ENCODE data around the gene CHCHD4. TPM values are rescaled to one million over a fixed set of nuclear protein-coding genes. Genes with fewer than 3 reads are reported as not detected.

The CHCHD4 gene
- total RNA-seq, 1 donor from 2014 or later = 9.2 TPM

GRCh38 chr3:14133188-14133800 lies 8.6 kb upstream of the CHCHD4 start:
- Histone ChIP-seq H3K9ac (no peak overlapping the region), H3K36me3 (no peaks in the 10 kb centered on the region), H3K4me2 (no peak overlapping the region), H3K9me3 (ENCODE audit: low read depth) (no peaks in the 10 kb centered on the region), H3K79me2 (ENCODE audit: low read depth) (peaks cover 6% of the 10 kb centered on the region), H3K27ac (no peak overlapping the region), H2AFZ (replicated peaks) (no peak overlapping the region), H3K4me3 (no peak overlapping the region), H3F3A (ENCODE audit: low read depth) (no peaks in the 10 kb centered on the region), H4K20me1 (ENCODE audit: low read depth) (no peaks in the 10 kb centered on the region), H3K4me1 (no peaks in the 10 kb centered on the region), H3K27me3 (no peaks in the 10 kb centered on the region)
- Mint-ChIP-seq H3K4me1 (no peaks in the 10 kb centered on the region), H3K4me3 (no peak overlapping the region), H3K27me3 (ENCODE audit: insufficient read depth, low read depth) (no peaks in the 10 kb centered on the region), H3K27ac (no peak overlapping the region), H3K9me3 (no peaks in the 10 kb centered on the region), H3K36me3 (peaks cover 37% of the 10 kb centered on the region)
- DNase-seq (ENCODE audit: low spot score) = no peak
- TF ChIP-seq CTCF (IDR thresholded peaks at IDR 0.05) = no peak
- TF ChIP-seq EZH2 (IDR thresholded peaks at IDR 0.05) = no peak
- TF ChIP-seq EZH2phosphoT487 (IDR thresholded peaks at IDR 0.05) = no peak

GRCh38 chr3:14132689-14133088 lies 8.0 kb upstream of the CHCHD4 start:
- Histone ChIP-seq H3K27ac (no peak overlapping the region), H3K4me3 (no peak overlapping the region), H3F3A (ENCODE audit: low read depth) (no peaks in the 10 kb centered on the region), H4K20me1 (ENCODE audit: low read depth) (no peaks in the 10 kb centered on the region), H3K36me3 (no peaks in the 10 kb centered on the region), H3K27me3 (no peaks in the 10 kb centered on the region), H3K4me2 (no peak overlapping the region), H3K4me1 (no peaks in the 10 kb centered on the region), H3K9ac (no peak overlapping the region), H3K9me3 (ENCODE audit: low read depth) (no peaks in the 10 kb centered on the region), H3K79me2 (ENCODE audit: low read depth) (peaks cover 10% of the 10 kb centered on the region), H2AFZ (replicated peaks) (no peak overlapping the region)
- no peaks in the 10 kb centered on the region for H3K27me3 Mint-ChIP-seq (ENCODE audit: insufficient read depth, low read depth)
- no peak for DNase-seq (ENCODE audit: low spot score)
- H3K4me3 Mint-ChIP-seq = no peak overlapping the region
- no peak for TF ChIP-seq EZH2phosphoT487 (IDR thresholded peaks at IDR 0.05)
- no peak overlapping the region for H3K27ac Mint-ChIP-seq
- H3K36me3 Mint-ChIP-seq = peaks cover 43% of the 10 kb centered on the region
- H3K9me3 Mint-ChIP-seq = no peaks in the 10 kb centered on the region
- H3K4me1 Mint-ChIP-seq = no peaks in the 10 kb centered on the region

- no peaks in the 10 kb centered on the region for H3K9me3 Mint-ChIP-seq
- H3K4me1 Mint-ChIP-seq = no peaks in the 10 kb centered on the region
- no peak overlapping the region for H2AFZ ChIP-seq (replicated peaks)
- no peaks in the 10 kb centered on the region for H3F3A ChIP-seq (ENCODE audit: low read depth)
- H4K20me1 ChIP-seq (ENCODE audit: low read depth) = peaks cover 2% of the 10 kb centered on the region
- no peak for DNase-seq (ENCODE audit: low spot score)
- no peaks in the 10 kb centered on the region for H3K9me3 ChIP-seq (ENCODE audit: low read depth)
- no peak for TF ChIP-seq EZH2 (IDR thresholded peaks at IDR 0.05)
- no peaks in the 10 kb centered on the region for H3K27me3 Mint-ChIP-seq (ENCODE audit: insufficient read depth, low read depth)
- peaks cover 46% of the 10 kb centered on the region for H3K36me3 Mint-ChIP-seq
- no peak overlapping the region for H3K27ac ChIP-seq
- peak overlapping the region; percentile 48 for H3K4me3 Mint-ChIP-seq
- H3K4me3 ChIP-seq = no peak overlapping the region
- H3K79me2 ChIP-seq (ENCODE audit: low read depth) = peaks cover 14% of the 10 kb centered on the region
- H3K4me2 ChIP-seq = no peak overlapping the region
- H3K27me3 ChIP-seq = no peaks in the 10 kb centered on the region
- H3K27ac Mint-ChIP-seq = no peak overlapping the region
- no peaks in the 10 kb centered on the region for H3K4me1 ChIP-seq
- no peak overlapping the region for H3K9ac ChIP-seq
- H3K36me3 ChIP-seq = no peaks in the 10 kb centered on the region
These were observed 7.5 kb upstream of the CHCHD4 start for GRCh38 chr3:14132120-14132519.

GRCh38 chr3:14131134-14131533 lies 6.5 kb upstream of the CHCHD4 start:
- H3K9me3 Mint-ChIP-seq = no peaks in the 10 kb centered on the region
- H3K4me3 Mint-ChIP-seq = no peak overlapping the region
- Histone ChIP-seq H3K27me3 (no peaks in the 10 kb centered on the region), H3K4me2 (no peak overlapping the region), H3K27ac (no peak overlapping the region), H4K20me1 (ENCODE audit: low read depth) (peaks cover 12% of the 10 kb centered on the region), H3F3A (ENCODE audit: low read depth) (no peaks in the 10 kb centered on the region), H3K4me3 (no peak overlapping the region), H3K9me3 (ENCODE audit: low read depth) (no peaks in the 10 kb centered on the region), H3K9ac (no peak overlapping the region), H3K36me3 (no peaks in the 10 kb centered on the region), H2AFZ (replicated peaks) (no peak overlapping the region), H3K79me2 (ENCODE audit: low read depth) (peaks cover 23% of the 10 kb centered on the region), H3K4me1 (no peaks in the 10 kb centered on the region)
- peaks cover 43% of the 10 kb centered on the region for H3K36me3 Mint-ChIP-seq
- H3K27ac Mint-ChIP-seq = no peak overlapping the region
- DNase-seq (ENCODE audit: low spot score) = no peak
- H3K4me1 Mint-ChIP-seq = peaks cover 6% of the 10 kb centered on the region
- H3K27me3 Mint-ChIP-seq (ENCODE audit: insufficient read depth, low read depth) = no peaks in the 10 kb centered on the region
- TF ChIP-seq EZH2 (IDR thresholded peaks at IDR 0.05) = no peak
- TF ChIP-seq EZH2phosphoT487 (IDR thresholded peaks at IDR 0.05) = no peak

- H3F3A ChIP-seq (ENCODE audit: low read depth) = peaks cover 4% of the 10 kb centered on the region
- H4K20me1 ChIP-seq (ENCODE audit: low read depth) = peaks cover 16% of the 10 kb centered on the region
- no peaks in the 10 kb centered on the region for H3K4me1 ChIP-seq
- no peak overlapping the region for H3K4me3 ChIP-seq
- no peak overlapping the region for H3K4me2 ChIP-seq
- no peak for DNase-seq (ENCODE audit: low spot score)
- H3K79me2 ChIP-seq (ENCODE audit: low read depth) = peaks cover 27% of the 10 kb centered on the region
- H3K27me3 Mint-ChIP-seq (ENCODE audit: insufficient read depth, low read depth) = no peaks in the 10 kb centered on the region
- H3K27ac ChIP-seq = no peak overlapping the region
- H2AFZ ChIP-seq (replicated peaks) = no peak overlapping the region
- TF ChIP-seq CTCF (IDR thresholded peaks at IDR 0.05) = no peak
- TF ChIP-seq EZH2 (IDR thresholded peaks at IDR 0.05) = no peak
- no peak for TF ChIP-seq EZH2phosphoT487 (IDR thresholded peaks at IDR 0.05)
- H3K27me3 ChIP-seq = no peaks in the 10 kb centered on the region
- no peak overlapping the region for H3K27ac Mint-ChIP-seq
- no peaks in the 10 kb centered on the region for H3K9me3 ChIP-seq (ENCODE audit: low read depth)
- peaks cover 10% of the 10 kb centered on the region for H3K4me1 Mint-ChIP-seq
- H3K9me3 Mint-ChIP-seq = no peaks in the 10 kb centered on the region
- H3K36me3 ChIP-seq = no peaks in the 10 kb centered on the region
- H3K36me3 Mint-ChIP-seq = peaks cover 39% of the 10 kb centered on the region
- H3K9ac ChIP-seq = no peak overlapping the region
- no peak overlapping the region for H3K4me3 Mint-ChIP-seq
These were observed 6.0 kb upstream of the CHCHD4 start for GRCh38 chr3:14130707-14131106.
